ENCODE measurements around the gene DHH. TPM values are rescaled to one million over a fixed set of nuclear protein-coding genes. Genes with fewer than 3 reads are reported as not detected.

The DHH gene
- total and polyA plus RNA-seq, 2 experiments from 2014 or later: not detected

DNA sequence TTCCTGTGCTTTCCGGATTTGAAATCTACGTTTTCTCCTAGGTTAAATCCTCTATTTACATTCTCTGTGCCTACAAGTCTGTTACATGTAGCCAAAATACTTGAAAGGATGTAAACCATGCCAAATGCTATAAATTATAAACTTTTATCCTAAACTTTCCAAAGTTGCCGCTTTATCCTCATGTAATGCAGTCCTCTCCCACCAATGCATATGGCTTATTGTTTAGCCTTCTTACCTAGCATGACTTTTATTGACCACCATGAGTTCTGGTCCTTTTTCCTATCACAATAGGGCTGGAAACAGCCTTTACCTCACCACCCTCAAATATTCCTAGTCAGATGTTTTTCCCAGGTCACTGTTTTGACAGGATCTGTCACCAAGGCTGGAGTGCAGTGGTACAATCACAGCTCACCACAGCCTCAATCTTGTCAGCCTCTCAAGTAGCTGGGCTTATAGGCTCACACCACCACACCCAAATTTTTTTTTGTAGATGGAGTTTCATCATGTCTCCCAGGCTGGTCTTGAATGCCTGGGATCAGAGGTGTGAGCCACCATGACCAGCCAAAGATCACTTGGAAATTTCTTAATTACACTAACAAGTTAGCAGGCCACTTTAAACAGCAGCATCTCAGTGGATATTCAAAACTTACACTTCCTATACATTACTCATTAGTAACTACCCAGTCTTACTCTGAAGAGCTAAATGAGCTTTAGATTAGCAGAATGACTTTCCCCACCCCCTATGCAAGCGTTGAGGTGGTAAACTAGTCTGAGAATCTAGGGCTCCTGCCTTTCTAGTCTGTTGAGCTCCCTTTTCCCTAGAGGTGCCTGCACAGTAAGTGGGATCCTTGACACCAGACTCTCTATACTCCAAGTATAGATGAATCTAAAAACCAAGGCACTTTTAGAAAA, 32.5 kb upstream of the DHH start:
- no peak overlapping the region for H3K4me3 Mint-ChIP-seq
- peaks cover 40% of the 10 kb centered on the region for H3F3A ChIP-seq (replicated peaks; ENCODE audit: low read depth)

DNA sequence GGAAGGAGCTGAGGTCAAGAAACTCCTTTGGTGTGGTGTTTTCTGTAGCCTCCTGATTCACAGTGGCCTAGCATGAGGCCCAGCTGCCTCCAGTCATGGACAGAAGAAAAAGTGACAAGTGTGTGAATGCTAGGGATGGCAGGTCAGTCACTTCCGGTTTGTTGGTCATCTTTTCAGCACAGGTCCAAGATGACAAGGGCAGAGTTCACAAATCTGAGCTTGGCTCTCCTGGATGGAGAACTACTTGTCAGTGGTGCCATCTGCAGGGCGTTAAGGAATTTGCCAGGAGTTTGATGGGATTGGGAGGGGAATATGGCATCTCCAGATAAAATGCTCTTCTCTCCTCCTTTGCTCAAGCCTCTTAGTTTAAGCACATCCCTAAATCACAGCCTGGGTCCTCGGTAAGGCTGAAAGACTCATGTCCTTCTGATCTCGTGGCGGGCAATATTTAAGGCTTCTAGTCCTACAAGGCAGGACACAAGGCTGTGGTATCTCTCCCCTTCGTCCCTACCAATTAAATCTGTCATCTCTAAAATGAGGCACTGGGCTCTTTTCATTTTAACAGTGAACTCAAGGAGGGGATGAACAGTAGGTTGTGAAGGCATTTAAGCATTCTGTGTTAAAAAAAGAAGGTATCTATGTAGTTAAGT, 26.6 kb upstream of the DHH start:
- ATAC-seq (peak; percentile 94), DNase-seq (ENCODE audit: low spot score) (peak; percentile 84)
- no peak overlapping the region for H3K27ac Mint-ChIP-seq
- no peaks in the 10 kb centered on the region for H3K4me1 Mint-ChIP-seq
- no peak overlapping the region for H3K27ac ChIP-seq (ENCODE audit: low read depth)
- peaks cover 4% of the 10 kb centered on the region; the same call in 1 of the 2 replicates for H3F3A ChIP-seq (replicated peaks; ENCODE audit: low read depth)
- 0 out of 2 replicates have a peak overlapping the region, but pooled peaks have one; percentile 48 for H2AFZ ChIP-seq
- H3K4me2 ChIP-seq: no peak overlapping the region
- H3K4me1 ChIP-seq (ENCODE audit: insufficient read depth): no peaks in the 10 kb centered on the region; the same call in 1 of the 2 replicates
- H4K20me1 ChIP-seq (replicated peaks; ENCODE audit: insufficient read depth): no peaks in the 10 kb centered on the region
- TF ChIP-seq POLR2AphosphoS5 (IDR thresholded peaks at IDR 0.05; ENCODE audit: low read depth) (no peak), STAT1 (IDR thresholded peaks at IDR 0.05; ENCODE audit: unreplicated experiment) (no peak), EZH2 (IDR thresholded peaks at IDR 0.05; ENCODE audit: low read depth, unreplicated experiment) (no peak)
- TF ChIP-seq, protein P1, sequence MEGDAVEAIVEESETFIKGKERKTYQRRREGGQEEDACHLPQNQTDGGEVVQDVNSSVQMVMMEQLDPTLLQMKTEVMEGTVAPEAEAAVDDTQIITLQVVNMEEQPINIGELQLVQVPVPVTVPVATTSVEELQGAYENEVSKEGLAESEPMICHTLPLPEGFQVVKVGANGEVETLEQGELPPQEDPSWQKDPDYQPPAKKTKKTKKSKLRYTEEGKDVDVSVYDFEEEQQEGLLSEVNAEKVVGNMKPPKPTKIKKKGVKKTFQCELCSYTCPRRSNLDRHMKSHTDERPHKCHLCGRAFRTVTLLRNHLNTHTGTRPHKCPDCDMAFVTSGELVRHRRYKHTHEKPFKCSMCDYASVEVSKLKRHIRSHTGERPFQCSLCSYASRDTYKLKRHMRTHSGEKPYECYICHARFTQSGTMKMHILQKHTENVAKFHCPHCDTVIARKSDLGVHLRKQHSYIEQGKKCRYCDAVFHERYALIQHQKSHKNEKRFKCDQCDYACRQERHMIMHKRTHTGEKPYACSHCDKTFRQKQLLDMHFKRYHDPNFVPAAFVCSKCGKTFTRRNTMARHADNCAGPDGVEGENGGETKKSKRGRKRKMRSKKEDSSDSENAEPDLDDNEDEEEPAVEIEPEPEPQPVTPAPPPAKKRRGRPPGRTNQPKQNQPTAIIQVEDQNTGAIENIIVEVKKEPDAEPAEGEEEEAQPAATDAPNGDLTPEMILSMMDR (conservative IDR thresholded peaks at IDR 0.05; ENCODE audit: low read depth in 2 of 2): peak; percentile 69 to 86
- H3K4me3 Mint-ChIP-seq: no peak overlapping the region; the same call in 2 of the 3 replicates
- H3K79me2 ChIP-seq (replicated peaks; ENCODE audit: insufficient read depth): no peaks in the 10 kb centered on the region
- H3K9me2 ChIP-seq (ENCODE audit: insufficient read depth): no peaks in the 10 kb centered on the region
- H3K36me3 Mint-ChIP-seq (ENCODE audit: low read depth): peaks cover 2% of the 10 kb centered on the region; the same call in 1 of the 3 replicates
- H3K9me3 Mint-ChIP-seq: no peaks in the 10 kb centered on the region; the same call in 2 of the 3 replicates
- H3K36me3 ChIP-seq (ENCODE audit: insufficient read depth): no peaks in the 10 kb centered on the region
- no peaks in the 10 kb centered on the region for H3K27me3 Mint-ChIP-seq (ENCODE audit: insufficient read depth, low read depth, poor library complexity)
- no peaks in the 10 kb centered on the region for H3K27me3 ChIP-seq (ENCODE audit: insufficient read depth)
- no peak overlapping the region for H3K4me3 ChIP-seq

More for the DNA sequence above, 32.5 kb upstream of the DHH start:
- peaks cover 22% of the 10 kb centered on the region for H3K27me3 Mint-ChIP-seq (ENCODE audit: insufficient read depth, low read depth, poor library complexity)
- no peak for ATAC-seq
- no peak overlapping the region for H3K4me2 ChIP-seq
- no peak for DNase-seq (ENCODE audit: low spot score)
- no peak overlapping the region for H2AFZ ChIP-seq
- H3K27ac ChIP-seq (ENCODE audit: low read depth): peak overlapping the region; percentile 78; the same call in 1 of the 2 replicates
- H3K4me3 ChIP-seq: no peak overlapping the region
- H3K4me1 ChIP-seq (ENCODE audit: insufficient read depth): peaks cover 9% of the 10 kb centered on the region
- H3K79me2 ChIP-seq (replicated peaks; ENCODE audit: insufficient read depth): peaks cover 21% of the 10 kb centered on the region
- peaks cover 27% of the 10 kb centered on the region for H3K36me3 ChIP-seq (ENCODE audit: insufficient read depth)
- peaks cover 4% of the 10 kb centered on the region; the same call in 1 of the 3 replicates for H3K9me3 Mint-ChIP-seq
- peaks cover 49% of the 10 kb centered on the region for H3K36me3 Mint-ChIP-seq (ENCODE audit: low read depth)
- no peak overlapping the region; the same call in 1 of the 2 replicates for H3K27ac Mint-ChIP-seq
- H3K27me3 ChIP-seq (ENCODE audit: insufficient read depth): no peaks in the 10 kb centered on the region
- peaks cover 21% of the 10 kb centered on the region for H3K4me1 Mint-ChIP-seq
- peaks cover 17% of the 10 kb centered on the region for H4K20me1 ChIP-seq (replicated peaks; ENCODE audit: insufficient read depth)
- H3K9me2 ChIP-seq (ENCODE audit: insufficient read depth): no peaks in the 10 kb centered on the region; the same call in 1 of the 2 replicates
- TF ChIP-seq POLR2AphosphoS5 (IDR thresholded peaks at IDR 0.05; ENCODE audit: low read depth) (peak; percentile 75), STAT1 (IDR thresholded peaks at IDR 0.05; ENCODE audit: unreplicated experiment) (no peak)
